Activated CD4-positive, alpha-beta T cell treated with anti-CD3 and anti-CD28 coated beads for 36 hours (primary cell): ENCODE measurements around the gene SSX5. TPM values are rescaled to one million over a fixed set of nuclear protein-coding genes. Genes with fewer than 3 reads are reported as not detected.
"Not testable (repeated sequence)": the region's sequence is repeated elsewhere in the genome, so short reads cannot be mapped to it uniquely, and the experiment has no call there.

Experiments
- ATAC-seq: fragments of 200-7000 bp; cut with Tn5 transposase; one replicate; pipeline ENCODE4 v1.10.0; 2021; ENCODE audit warnings: mild to moderate bottlenecking, moderate library complexity
- CTCF ChIA-PET: fragments of 350-600 bp; sonication (Branson Sonifier 250); formaldehyde crosslinking; loops from one replicate; lab custom pipeline; 2021; ENCODE audit warnings: antibody characterized with exemption; lab: Charles Lee
- POLR2A ChIA-PET: fragments of 350-600 bp; sonication (Branson Sonifier 250); formaldehyde crosslinking; loops from one replicate; lab custom pipeline; 2021; ENCODE audit warnings: antibody characterized with exemption, inconsistent platforms; lab: Charles Lee
- DNase-seq: peaks from one replicate; pipeline ENCODE4 v3.0.0-alpha.2; 2020
- H3K27ac Mint-ChIP-seq: one replicate; pipeline ENCODE4 v1.8.0; 2021; ENCODE audit warnings: mixed read lengths
- H3K27me3 Mint-ChIP-seq: one replicate; pipeline ENCODE4 v1.8.0; 2021; ENCODE audit warnings: mixed read lengths
- H3K36me3 Mint-ChIP-seq: one replicate; pipeline ENCODE4 v1.8.0; 2021; ENCODE audit warnings: low read depth, mixed read lengths
- H3K4me1 Mint-ChIP-seq: one replicate; pipeline ENCODE4 v1.8.0; 2021; ENCODE audit warnings: mixed read lengths
- H3K4me3 Mint-ChIP-seq: one replicate; pipeline ENCODE4 v1.8.0; 2021; ENCODE audit warnings: mild to moderate bottlenecking, moderate library complexity, mixed read lengths
- H3K9me3 Mint-ChIP-seq: one replicate; pipeline ENCODE4 v1.8.0; 2021; ENCODE audit warnings: low read depth, mixed read lengths
- intact Hi-C, 2 experiments: fragments of 100-400 bp; cut with DNase I in 1 of 2; cut with micrococcal nuclease in 1 of 2; formaldehyde crosslinking; loops; one replicate each; pipeline versions ENCODE4 v1.14.2 to v1.15.1; 2022 to 2024; cut with DNase I, micrococcal nuclease
- total RNA-seq, 2 experiments: library from RNA; stranded (reverse); gene quantifications; one replicate each; pipeline ENCODE4 v1.2.3, GENCODE V29; 2021

The SSX5 gene
- total RNA-seq, 2 experiments from 2014 or later = not detected

GRCh38 chrX:48142697-48143096, 53.9 kb downstream of the SSX5 start:
- DNase-seq = peak; percentile 54
- intact Hi-C loops, H3K27ac Mint-ChIP-seq, H3K36me3 Mint-ChIP-seq, CTCF ChIA-PET, H3K27me3 Mint-ChIP-seq, H3K4me3 Mint-ChIP-seq, H3K9me3 Mint-ChIP-seq, POLR2A ChIA-PET: not testable (repeated sequence)
- peaks cover 17% of the 10 kb centered on the region for H3K4me1 Mint-ChIP-seq
- peak; percentile 86 for ATAC-seq

GRCh38 chrX:48141810-48142508, 54.6 kb downstream of the SSX5 start:
- H3K27me3 Mint-ChIP-seq, H3K27ac Mint-ChIP-seq, POLR2A ChIA-PET, H3K9me3 Mint-ChIP-seq, H3K36me3 Mint-ChIP-seq, intact Hi-C loops, DNase-seq, CTCF ChIA-PET, H3K4me3 Mint-ChIP-seq: not testable (repeated sequence)
- ATAC-seq = peak; percentile 69
- H3K4me1 Mint-ChIP-seq = peaks cover 17% of the 10 kb centered on the region

GRCh38 chrX:48139076-48139475, 57.5 kb downstream of the SSX5 start:
- POLR2A ChIA-PET, CTCF ChIA-PET, DNase-seq, H3K9me3 Mint-ChIP-seq, intact Hi-C loops, ATAC-seq, H3K36me3 Mint-ChIP-seq, H3K4me3 Mint-ChIP-seq, H3K27ac Mint-ChIP-seq, H3K27me3 Mint-ChIP-seq: not testable (repeated sequence)
- H3K4me1 Mint-ChIP-seq = peaks cover 13% of the 10 kb centered on the region

Other genes with a start within 250 kb of the SSX5 start
- gene ZNF182, start 192.8 kb downstream of the SSX5 start, total RNA-seq = 1 to 10 TPM; 8.0 to 9.3 TPM
- gene SPACA5, start 189.8 kb downstream of the SSX5 start, total RNA-seq = not detected
- 1 to 10 TPM; 1.7 to 1.8 TPM for gene ZNF630, start 125.2 kb downstream of the SSX5 start, total RNA-seq
- gene SPACA5B, start 66.2 kb downstream of the SSX5 start, total RNA-seq = not detected
- gene SSX1, start 58.6 kb upstream of the SSX5 start, total RNA-seq = not detected
- gene SSX3, start 159.9 kb upstream of the SSX5 start, total RNA-seq = not detected
- not detected for gene SSX4, start 186.7 kb upstream of the SSX5 start, total RNA-seq
- gene SSX4B, start 215.2 kb upstream of the SSX5 start, total RNA-seq = not detected